Testis (tissue), 2 donors: ENCODE data around the gene SMIM32.

Source experiments
- CTCF ChIP-seq, 3 experiments: fragments of 450-650 bp in 2 of 3; fragments of 200-600 bp in 1 of 3; sonication (generic) in 1 of 3; IDR thresholded peaks; one replicate each; pipeline ENCODE4 v1.5.1; 2016 to 2019; ENCODE audit warnings: antibody characterized with exemption in 3 of 3, mild to moderate bottlenecking in 2 of 3, moderate library complexity in 1 of 3
- POLR2A ChIP-seq: fragments of 450-650 bp; IDR thresholded peaks from one replicate; pipeline ENCODE4 v1.6.1; 2017; ENCODE audit warnings: antibody characterized with exemption, mild to moderate bottlenecking, moderate library complexity

- TF ChIP-seq CTCF (IDR thresholded peaks at IDR 0.05) (no peak), POLR2A (no peak)
Observed at GRCh38 chr5:136195971-136196820, 3.2 kb upstream of the SMIM32 start.
